HG03280 (cell line): ENCODE results near the gene TMPRSS3.

Experiments
- ATAC-seq: cut with Tn5 transposase; IDR thresholded peaks from one replicate; pipeline ENCODE4 v1.9.1; 2021; ENCODE audit warnings: mild to moderate bottlenecking, moderate library complexity; ENCODE audit not compliant: unreplicated experiment

Gene TMPRSS3

GRCh38 chr21:42390193-42390592 is 5.7 kb downstream of the TMPRSS3 start:
- no peak for ATAC-seq

GRCh38 chr21:42389449-42389835 is 6.4 kb downstream of the TMPRSS3 start:
- no peak for ATAC-seq

- ATAC-seq: no peak
Measured at GRCh38 chr21:42388740-42389448, 7.0 kb downstream of the TMPRSS3 start.

- ATAC-seq: no peak
Measured at GRCh38 chr21:42387843-42388340, 8.0 kb downstream of the TMPRSS3 start.

- ATAC-seq: no peak
Measured at GRCh38 chr21:42387164-42387563, 8.7 kb downstream of the TMPRSS3 start.

- ATAC-seq: no peak
Measured at GRCh38 chr21:42386034-42386591, 9.7 kb downstream of the TMPRSS3 start.

GRCh38 chr21:42385619-42386018 is 10.2 kb downstream of the TMPRSS3 start:
- no peak for ATAC-seq

GRCh38 chr21:42384989-42385388 is 10.9 kb downstream of the TMPRSS3 start:
- ATAC-seq: no peak

GRCh38 chr21:42384156-42384945 is 11.5 kb downstream of the TMPRSS3 start:
- no peak for ATAC-seq

- ATAC-seq: no peak
Measured at GRCh38 chr21:42383331-42383730, 12.5 kb downstream of the TMPRSS3 start.

- no peak for ATAC-seq
Measured at GRCh38 chr21:42382915-42383314, 12.9 kb downstream of the TMPRSS3 start.

GRCh38 chr21:42381347-42381984 is 14.4 kb downstream of the TMPRSS3 start:
- ATAC-seq: no peak

- no peak for ATAC-seq
Measured at GRCh38 chr21:42379426-42380215, 16.2 kb downstream of the TMPRSS3 start.

- no peak for ATAC-seq
Measured at GRCh38 chr21:42378418-42378817, 17.4 kb downstream of the TMPRSS3 start.

- no peak for ATAC-seq
Measured at GRCh38 chr21:42377951-42378340, 17.9 kb downstream of the TMPRSS3 start.

GRCh38 chr21:42377211-42377950 is 18.5 kb downstream of the TMPRSS3 start:
- ATAC-seq: no peak

- no peak for ATAC-seq
Measured at GRCh38 chr21:42376338-42376982, 19.4 kb downstream of the TMPRSS3 start.

GRCh38 chr21:42375966-42376337 is 19.9 kb downstream of the TMPRSS3 start:
- ATAC-seq: no peak

- no peak for ATAC-seq
Measured at GRCh38 chr21:42375506-42375905, 20.3 kb downstream of the TMPRSS3 start.
